ENCODE measurements around the gene FAM120A. TPM values are rescaled to one million over a fixed set of nuclear protein-coding genes. Genes with fewer than 3 reads are reported as not detected.

FAM120A gene
- total and polyA plus RNA-seq, 2 of the 13 experiments (the other 11 are each of a cell fraction or from before 2014, with no cell fraction given): 41.3 to 44.4 TPM

- TF ChIP-seq NFATC3 (CRISPR knock-in tag; IDR thresholded peaks at IDR 0.05): no peak
- TF ChIP-seq FOXA1 (IDR thresholded peaks at IDR 0.05): no peak
- TF ChIP-seq FOXA1 (CRISPR knock-in tag; IDR thresholded peaks at IDR 0.05): no peak
- TF ChIP-seq THYN1 (CRISPR knock-in tag; IDR thresholded peaks at IDR 0.05; ENCODE audit: borderline replicate concordance, low read depth): no peak
- TF ChIP-seq MLLT10 (CRISPR knock-in tag; IDR thresholded peaks at IDR 0.05): no peak
- TF ChIP-seq YEATS2 (CRISPR knock-in tag; IDR thresholded peaks at IDR 0.05; ENCODE audit: borderline replicate concordance): no peak
- TF ChIP-seq ZBTB10 (CRISPR knock-in tag; IDR thresholded peaks at IDR 0.05; ENCODE audit: borderline replicate concordance): no peak
- TF ChIP-seq ZSCAN12 (CRISPR knock-in tag; IDR thresholded peaks at IDR 0.05): no peak
- TF ChIP-seq ZNF652 (CRISPR knock-in tag; IDR thresholded peaks at IDR 0.05; ENCODE audit: borderline replicate concordance, low read depth): no peak
- TF ChIP-seq, protein P1, sequence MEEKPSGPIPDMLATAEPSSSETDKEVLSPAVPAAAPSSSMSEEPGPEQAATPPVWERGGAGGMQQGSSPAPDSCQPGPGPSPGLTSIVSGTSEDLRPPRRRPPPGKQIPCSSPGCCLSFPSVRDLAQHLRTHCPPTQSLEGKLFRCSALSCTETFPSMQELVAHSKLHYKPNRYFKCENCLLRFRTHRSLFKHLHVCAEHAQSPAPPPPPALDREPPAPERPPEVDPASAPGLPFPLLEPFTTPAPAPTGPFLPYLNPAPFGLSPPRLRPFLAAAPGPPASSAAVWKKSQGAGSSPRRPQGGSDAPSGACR (CRISPR knock-in tag; IDR thresholded peaks at IDR 0.05): peak; percentile 63; the same call in 1 of the 2 replicates
- TF ChIP-seq ZC3H4 (CRISPR knock-in tag; IDR thresholded peaks at IDR 0.05; ENCODE audit: borderline replicate concordance): no peak
- TF ChIP-seq EZH2 (conservative IDR thresholded peaks at IDR 0.05; ENCODE audit: low read depth, low read length): no peak
- no peak for TF ChIP-seq GPBP1L1 (CRISPR knock-in tag; IDR thresholded peaks at IDR 0.05)
- no peak for TF ChIP-seq MXD4 (CRISPR knock-in tag; IDR thresholded peaks at IDR 0.05)
- no peak for TF ChIP-seq ZNF616 (CRISPR knock-in tag; IDR thresholded peaks at IDR 0.05; ENCODE audit: low read depth)
- TF ChIP-seq MBNL3 (CRISPR knock-in tag; conservative IDR thresholded peaks at IDR 0.05): no peak
- TF ChIP-seq ZNF335 (CRISPR knock-in tag; IDR thresholded peaks at IDR 0.05): no peak
- no peak for TF ChIP-seq PITX1 (CRISPR knock-in tag; IDR thresholded peaks at IDR 0.05)
- TF ChIP-seq TCF7L2 (IDR thresholded peaks at IDR 0.05; ENCODE audit: low read depth, low read length): no peak
- TF ChIP-seq ARNTL (CRISPR knock-in tag; IDR thresholded peaks at IDR 0.05): no peak
- TF ChIP-seq, protein P2, sequence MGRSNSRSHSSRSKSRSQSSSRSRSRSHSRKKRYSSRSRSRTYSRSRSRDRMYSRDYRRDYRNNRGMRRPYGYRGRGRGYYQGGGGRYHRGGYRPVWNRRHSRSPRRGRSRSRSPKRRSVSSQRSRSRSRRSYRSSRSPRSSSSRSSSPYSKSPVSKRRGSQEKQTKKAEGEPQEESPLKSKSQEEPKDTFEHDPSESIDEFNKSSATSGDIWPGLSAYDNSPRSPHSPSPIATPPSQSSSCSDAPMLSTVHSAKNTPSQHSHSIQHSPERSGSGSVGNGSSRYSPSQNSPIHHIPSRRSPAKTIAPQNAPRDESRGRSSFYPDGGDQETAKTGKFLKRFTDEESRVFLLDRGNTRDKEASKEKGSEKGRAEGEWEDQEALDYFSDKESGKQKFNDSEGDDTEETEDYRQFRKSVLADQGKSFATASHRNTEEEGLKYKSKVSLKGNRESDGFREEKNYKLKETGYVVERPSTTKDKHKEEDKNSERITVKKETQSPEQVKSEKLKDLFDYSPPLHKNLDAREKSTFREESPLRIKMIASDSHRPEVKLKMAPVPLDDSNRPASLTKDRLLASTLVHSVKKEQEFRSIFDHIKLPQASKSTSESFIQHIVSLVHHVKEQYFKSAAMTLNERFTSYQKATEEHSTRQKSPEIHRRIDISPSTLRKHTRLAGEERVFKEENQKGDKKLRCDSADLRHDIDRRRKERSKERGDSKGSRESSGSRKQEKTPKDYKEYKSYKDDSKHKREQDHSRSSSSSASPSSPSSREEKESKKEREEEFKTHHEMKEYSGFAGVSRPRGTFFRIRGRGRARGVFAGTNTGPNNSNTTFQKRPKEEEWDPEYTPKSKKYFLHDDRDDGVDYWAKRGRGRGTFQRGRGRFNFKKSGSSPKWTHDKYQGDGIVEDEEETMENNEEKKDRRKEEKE (IDR thresholded peaks at IDR 0.05): no peak
- TF ChIP-seq ZNF224 (CRISPR knock-in tag; IDR thresholded peaks at IDR 0.05): 0 out of 2 replicates have a peak, but pooled peaks have one; percentile 23
Observed at GRCh38 chr9:93451849-93452709, 594 bp downstream of the FAM120A start (continued).

All from HepG2 (cell line).